GM23338 (cell line): ENCODE measurements around the gene PRSS57. TPM values are rescaled to one million over a fixed set of nuclear protein-coding genes. Genes with fewer than 3 reads are reported as not detected.

Experiments used
- ATAC-seq: fragments of 200-7000 bp; cut with Tn5 transposase; 3 replicates; pipeline ENCODE4 v1.9.1; 2020
- DNase-seq: peaks from one replicate; pipeline ENCODE4 v3.0.0-alpha.2; 2015; ENCODE audit warnings: low spot score
- H2AFZ ChIP-seq: fragments of 200-600 bp; sonication (generic); 2 replicates; pipeline ENCODE4 v1.8.0; 2016; ENCODE audit warnings: antibody characterized with exemption, mild to moderate bottlenecking, moderate library complexity
- H3F3A ChIP-seq: fragments of 200-600 bp; sonication (generic); replicated peaks from 2 replicates; pipeline ENCODE4 v1.8.0; 2017; ENCODE audit warnings: antibody characterized with exemption, mixed run types, low read depth
- H3K27ac ChIP-seq: fragments of 200-600 bp; sonication (generic); 2 replicates; pipeline ENCODE4 v1.6.1; 2016; ENCODE audit warnings: low read depth
- H3K27me3 ChIP-seq: fragments of 200-600 bp; sonication (generic); 2 replicates; pipeline ENCODE4 v1.8.0; 2016; ENCODE audit warnings: mild to moderate bottlenecking, mixed run types, moderate library complexity; ENCODE audit not compliant: insufficient read depth
- H3K36me3 ChIP-seq: fragments of 200-600 bp; sonication (generic); 2 replicates; pipeline ENCODE4 v1.8.0; 2016; ENCODE audit warnings: mild to moderate bottlenecking; ENCODE audit not compliant: insufficient read depth
- H3K4me1 ChIP-seq: fragments of 200-600 bp; sonication (generic); 2 replicates; pipeline ENCODE4 v1.8.0; 2016; ENCODE audit warnings: mild to moderate bottlenecking, moderate library complexity; ENCODE audit not compliant: insufficient read depth
- H3K4me2 ChIP-seq: fragments of 200-600 bp; sonication (generic); 2 replicates; pipeline ENCODE4 v1.7.1; 2017; ENCODE audit warnings: mixed run types
- H3K4me3 ChIP-seq: fragments of 200-600 bp; sonication (generic); 2 replicates; pipeline ENCODE4 v1.6.1; 2016; ENCODE audit warnings: mixed run types
- H3K79me2 ChIP-seq: fragments of 200-600 bp; sonication (generic); replicated peaks from 2 replicates; pipeline ENCODE4 v1.8.0; 2017; ENCODE audit warnings: mild to moderate bottlenecking; ENCODE audit not compliant: insufficient read depth
- H3K9me2 ChIP-seq: fragments of 200-600 bp; sonication (generic); 2 replicates; pipeline ENCODE4 v1.8.0; 2017; ENCODE audit not compliant: insufficient read depth
- H4K20me1 ChIP-seq: fragments of 200-600 bp; sonication (generic); replicated peaks from 2 replicates; pipeline ENCODE4 v1.8.0; 2017; ENCODE audit warnings: mild to moderate bottlenecking; ENCODE audit not compliant: insufficient read depth
- H3K27ac Mint-ChIP-seq: 2 replicates; pipeline ENCODE4 v1.8.0; 2020; ENCODE audit warnings: inconsistent platforms, mild to moderate bottlenecking, moderate library complexity, mixed read lengths
- H3K27me3 Mint-ChIP-seq: 3 replicates; pipeline ENCODE4 v1.8.0; 2022; ENCODE audit warnings: low read depth, mild to moderate bottlenecking, moderate library complexity, mixed read lengths, inconsistent platforms; ENCODE audit not compliant: insufficient read depth, poor library complexity
- H3K36me3 Mint-ChIP-seq: 3 replicates; pipeline ENCODE4 v1.8.0; 2021; ENCODE audit warnings: low read depth, mild to moderate bottlenecking, inconsistent platforms, moderate library complexity, mixed read lengths
- H3K4me1 Mint-ChIP-seq: 3 replicates; pipeline ENCODE4 v1.8.0; 2020; ENCODE audit warnings: mild to moderate bottlenecking, inconsistent platforms, mixed read lengths
- H3K4me3 Mint-ChIP-seq: 3 replicates; pipeline ENCODE4 v1.8.0; 2021; ENCODE audit warnings: moderate library complexity, mild to moderate bottlenecking, inconsistent platforms, mixed read lengths
- H3K9me3 Mint-ChIP-seq: 3 replicates; pipeline ENCODE4 v1.8.0; 2020; ENCODE audit warnings: moderate library complexity, mild to moderate bottlenecking, inconsistent platforms, mixed read lengths
- CREB1 ChIP-seq: fragments of 250-450 bp; sonication (Bioruptor Pico); IDR thresholded peaks from 2 replicates; pipeline ENCODE4 v1.5.0; 2020; ENCODE audit warnings: low read depth, mild to moderate bottlenecking, moderate library complexity
- EZH2 ChIP-seq: fragments of 200-600 bp; sonication (generic); IDR thresholded peaks from one replicate; pipeline ENCODE4 v1.8.0; 2017; ENCODE audit warnings: antibody characterized with exemption, mild to moderate bottlenecking, low read depth; ENCODE audit not compliant: unreplicated experiment
- EZH2phosphoT487 ChIP-seq: fragments of 200-600 bp; sonication (generic); IDR thresholded peaks from one replicate; pipeline ENCODE4 v1.8.1; 2018; ENCODE audit warnings: antibody characterized with exemption; ENCODE audit not compliant: unreplicated experiment
- JUNB ChIP-seq: IDR thresholded peaks from one replicate; pipeline ENCODE4 v1.6.1; 2016; ENCODE audit warnings: antibody characterized with exemption; ENCODE audit not compliant: unreplicated experiment
- NANOG ChIP-seq: IDR thresholded peaks from 2 replicates; pipeline ENCODE4 v1.6.1; 2016; ENCODE audit warnings: antibody characterized with exemption, borderline replicate concordance
- POLR2AphosphoS5 ChIP-seq: IDR thresholded peaks from 2 replicates; pipeline ENCODE4 v1.6.1; 2016; ENCODE audit warnings: antibody characterized with exemption, low read depth
- STAT1 ChIP-seq: IDR thresholded peaks from one replicate; pipeline ENCODE4 v1.6.1; 2016; ENCODE audit warnings: antibody characterized with exemption; ENCODE audit not compliant: unreplicated experiment
- ZNF114 ChIP-seq: fragments of 250-450 bp; sonication (Bioruptor Pico); IDR thresholded peaks from 2 replicates; pipeline ENCODE4 v1.5.0; 2020; ENCODE audit warnings: mild to moderate bottlenecking, moderate library complexity
- ZNF331 ChIP-seq: fragments of 250-450 bp; sonication (Bioruptor Pico); IDR thresholded peaks from 2 replicates; pipeline ENCODE4 v1.5.0; 2020; ENCODE audit warnings: low read depth, mild to moderate bottlenecking, moderate library complexity
- polyA plus RNA-seq: library from polyadenylated mRNA; unstranded; fragments of >200 nt; fragmentation: Nextera tagmentation; extraction: Ambion mirVana; gene quantifications from 2 replicates; pipeline ENCODE4 v1.2.1, GENCODE V29; 2016
- total RNA-seq: library from RNA; depleted of rRNA; stranded (reverse); fragments of >200 nt; shearing (Covaris generic); gene quantifications from 2 replicates; pipeline ENCODE4 v1.2.3, GENCODE V29; 2014
- TF ChIP-seq, protein P1 (sequence below): IDR thresholded peaks from one replicate; pipeline ENCODE4 v1.6.1; 2018; ENCODE audit warnings: antibody characterized with exemption; ENCODE audit not compliant: unreplicated experiment
- TF ChIP-seq, protein P2 (sequence below): IDR thresholded peaks from 2 replicates; pipeline ENCODE4 v1.6.1; 2016; ENCODE audit warnings: antibody characterized with exemption
- TF ChIP-seq, protein P3 (sequence below), 2 experiments: fragments of 200-600 bp in 1 of 2; sonication (generic) in 1 of 2; conservative IDR thresholded peaks; 2 replicates each; pipeline versions ENCODE4 v1.5.1 to v1.6.1; 2016 to 2017; ENCODE audit warnings: antibody characterized with exemption in 2 of 2, low read depth in 2 of 2, mild to moderate bottlenecking in 2 of 2, moderate library complexity in 1 of 2
- TF ChIP-seq, protein P4 (sequence below): fragments of 250-450 bp; sonication (Bioruptor Pico); IDR thresholded peaks from 2 replicates; pipeline ENCODE4 v1.5.0; 2020; ENCODE audit warnings: mild to moderate bottlenecking, moderate library complexity

The PRSS57 gene
- total and polyA plus RNA-seq, 2 experiments from 2014 or later: 0.34 TPM; not detected in 1

DNA sequence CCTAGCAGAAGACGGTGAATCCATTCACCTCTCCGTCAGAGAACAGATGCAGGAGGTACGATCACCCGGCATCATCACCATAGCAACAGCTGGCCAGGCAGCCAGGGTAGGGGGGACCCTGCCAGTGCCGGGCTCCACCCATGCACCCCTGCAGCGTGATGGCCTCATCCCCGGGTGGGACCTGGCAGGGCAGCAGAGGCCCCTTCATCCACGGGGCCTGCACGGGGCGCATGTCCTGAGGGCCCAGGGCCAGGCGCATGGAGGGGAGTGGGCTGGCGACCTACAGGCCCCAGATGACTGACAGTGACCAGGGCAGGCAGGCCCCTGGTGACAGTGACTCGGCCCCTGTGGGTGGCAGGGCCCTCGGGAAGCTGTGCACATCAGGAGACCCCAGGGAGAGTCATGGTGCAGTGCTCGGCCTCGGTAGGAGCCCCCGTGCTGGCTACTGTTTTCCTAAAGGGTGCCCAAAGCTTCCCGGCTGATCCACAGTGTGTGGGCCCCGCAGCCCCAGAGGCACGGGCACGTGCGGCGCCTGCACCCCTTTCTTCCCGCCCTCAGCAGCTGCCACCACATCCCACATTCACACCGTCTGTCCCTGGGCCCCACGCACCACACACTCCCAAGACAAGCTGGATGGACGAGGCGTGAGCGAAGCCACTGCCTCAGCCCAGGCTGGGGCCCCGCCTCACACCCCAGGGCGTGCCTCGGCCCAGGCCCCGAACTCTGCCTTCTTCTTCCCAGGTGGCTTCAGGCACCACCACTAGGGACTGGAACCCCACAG is 37.0 kb downstream of the PRSS57 start:
- no peak overlapping the region for H3K27ac ChIP-seq
- Mint-ChIP-seq H3K27me3 (peaks cover 8% of the 10 kb centered on the region), H3K9me3 (no peaks in the 10 kb centered on the region), H3K27ac (no peak overlapping the region), H3K4me1 (peaks cover 13% of the 10 kb centered on the region), H3K4me3 (no peak overlapping the region), H3K36me3 (peaks cover 15% of the 10 kb centered on the region)
- H3K79me2 ChIP-seq: peaks cover 96% of the 10 kb centered on the region
- no peak overlapping the region for H3K4me2 ChIP-seq
- no peak for TF ChIP-seq ZNF331 (CRISPR knock-in tag)
- no peak for TF ChIP-seq NANOG
- no peak for TF ChIP-seq CREB1
- no peak for TF ChIP-seq EZH2phosphoT487
- no peak for TF ChIP-seq JUNB
- TF ChIP-seq POLR2AphosphoS5: no peak
- TF ChIP-seq ZNF114: no peak
- TF ChIP-seq STAT1: no peak
- TF ChIP-seq, protein P1, sequence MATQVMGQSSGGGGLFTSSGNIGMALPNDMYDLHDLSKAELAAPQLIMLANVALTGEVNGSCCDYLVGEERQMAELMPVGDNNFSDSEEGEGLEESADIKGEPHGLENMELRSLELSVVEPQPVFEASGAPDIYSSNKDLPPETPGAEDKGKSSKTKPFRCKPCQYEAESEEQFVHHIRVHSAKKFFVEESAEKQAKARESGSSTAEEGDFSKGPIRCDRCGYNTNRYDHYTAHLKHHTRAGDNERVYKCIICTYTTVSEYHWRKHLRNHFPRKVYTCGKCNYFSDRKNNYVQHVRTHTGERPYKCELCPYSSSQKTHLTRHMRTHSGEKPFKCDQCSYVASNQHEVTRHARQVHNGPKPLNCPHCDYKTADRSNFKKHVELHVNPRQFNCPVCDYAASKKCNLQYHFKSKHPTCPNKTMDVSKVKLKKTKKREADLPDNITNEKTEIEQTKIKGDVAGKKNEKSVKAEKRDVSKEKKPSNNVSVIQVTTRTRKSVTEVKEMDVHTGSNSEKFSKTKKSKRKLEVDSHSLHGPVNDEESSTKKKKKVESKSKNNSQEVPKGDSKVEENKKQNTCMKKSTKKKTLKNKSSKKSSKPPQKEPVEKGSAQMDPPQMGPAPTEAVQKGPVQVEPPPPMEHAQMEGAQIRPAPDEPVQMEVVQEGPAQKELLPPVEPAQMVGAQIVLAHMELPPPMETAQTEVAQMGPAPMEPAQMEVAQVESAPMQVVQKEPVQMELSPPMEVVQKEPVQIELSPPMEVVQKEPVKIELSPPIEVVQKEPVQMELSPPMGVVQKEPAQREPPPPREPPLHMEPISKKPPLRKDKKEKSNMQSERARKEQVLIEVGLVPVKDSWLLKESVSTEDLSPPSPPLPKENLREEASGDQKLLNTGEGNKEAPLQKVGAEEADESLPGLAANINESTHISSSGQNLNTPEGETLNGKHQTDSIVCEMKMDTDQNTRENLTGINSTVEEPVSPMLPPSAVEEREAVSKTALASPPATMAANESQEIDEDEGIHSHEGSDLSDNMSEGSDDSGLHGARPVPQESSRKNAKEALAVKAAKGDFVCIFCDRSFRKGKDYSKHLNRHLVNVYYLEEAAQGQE: no peak
- TF ChIP-seq, protein P2, sequence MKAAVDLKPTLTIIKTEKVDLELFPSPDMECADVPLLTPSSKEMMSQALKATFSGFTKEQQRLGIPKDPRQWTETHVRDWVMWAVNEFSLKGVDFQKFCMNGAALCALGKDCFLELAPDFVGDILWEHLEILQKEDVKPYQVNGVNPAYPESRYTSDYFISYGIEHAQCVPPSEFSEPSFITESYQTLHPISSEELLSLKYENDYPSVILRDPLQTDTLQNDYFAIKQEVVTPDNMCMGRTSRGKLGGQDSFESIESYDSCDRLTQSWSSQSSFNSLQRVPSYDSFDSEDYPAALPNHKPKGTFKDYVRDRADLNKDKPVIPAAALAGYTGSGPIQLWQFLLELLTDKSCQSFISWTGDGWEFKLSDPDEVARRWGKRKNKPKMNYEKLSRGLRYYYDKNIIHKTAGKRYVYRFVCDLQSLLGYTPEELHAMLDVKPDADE: no peak
- TF ChIP-seq, protein P3, sequence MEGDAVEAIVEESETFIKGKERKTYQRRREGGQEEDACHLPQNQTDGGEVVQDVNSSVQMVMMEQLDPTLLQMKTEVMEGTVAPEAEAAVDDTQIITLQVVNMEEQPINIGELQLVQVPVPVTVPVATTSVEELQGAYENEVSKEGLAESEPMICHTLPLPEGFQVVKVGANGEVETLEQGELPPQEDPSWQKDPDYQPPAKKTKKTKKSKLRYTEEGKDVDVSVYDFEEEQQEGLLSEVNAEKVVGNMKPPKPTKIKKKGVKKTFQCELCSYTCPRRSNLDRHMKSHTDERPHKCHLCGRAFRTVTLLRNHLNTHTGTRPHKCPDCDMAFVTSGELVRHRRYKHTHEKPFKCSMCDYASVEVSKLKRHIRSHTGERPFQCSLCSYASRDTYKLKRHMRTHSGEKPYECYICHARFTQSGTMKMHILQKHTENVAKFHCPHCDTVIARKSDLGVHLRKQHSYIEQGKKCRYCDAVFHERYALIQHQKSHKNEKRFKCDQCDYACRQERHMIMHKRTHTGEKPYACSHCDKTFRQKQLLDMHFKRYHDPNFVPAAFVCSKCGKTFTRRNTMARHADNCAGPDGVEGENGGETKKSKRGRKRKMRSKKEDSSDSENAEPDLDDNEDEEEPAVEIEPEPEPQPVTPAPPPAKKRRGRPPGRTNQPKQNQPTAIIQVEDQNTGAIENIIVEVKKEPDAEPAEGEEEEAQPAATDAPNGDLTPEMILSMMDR (conservative IDR thresholded peaks at IDR 0.05; ENCODE audit: low read depth in 2 of 2): no peak
- TF ChIP-seq EZH2: no peak
- TF ChIP-seq, protein P4, sequence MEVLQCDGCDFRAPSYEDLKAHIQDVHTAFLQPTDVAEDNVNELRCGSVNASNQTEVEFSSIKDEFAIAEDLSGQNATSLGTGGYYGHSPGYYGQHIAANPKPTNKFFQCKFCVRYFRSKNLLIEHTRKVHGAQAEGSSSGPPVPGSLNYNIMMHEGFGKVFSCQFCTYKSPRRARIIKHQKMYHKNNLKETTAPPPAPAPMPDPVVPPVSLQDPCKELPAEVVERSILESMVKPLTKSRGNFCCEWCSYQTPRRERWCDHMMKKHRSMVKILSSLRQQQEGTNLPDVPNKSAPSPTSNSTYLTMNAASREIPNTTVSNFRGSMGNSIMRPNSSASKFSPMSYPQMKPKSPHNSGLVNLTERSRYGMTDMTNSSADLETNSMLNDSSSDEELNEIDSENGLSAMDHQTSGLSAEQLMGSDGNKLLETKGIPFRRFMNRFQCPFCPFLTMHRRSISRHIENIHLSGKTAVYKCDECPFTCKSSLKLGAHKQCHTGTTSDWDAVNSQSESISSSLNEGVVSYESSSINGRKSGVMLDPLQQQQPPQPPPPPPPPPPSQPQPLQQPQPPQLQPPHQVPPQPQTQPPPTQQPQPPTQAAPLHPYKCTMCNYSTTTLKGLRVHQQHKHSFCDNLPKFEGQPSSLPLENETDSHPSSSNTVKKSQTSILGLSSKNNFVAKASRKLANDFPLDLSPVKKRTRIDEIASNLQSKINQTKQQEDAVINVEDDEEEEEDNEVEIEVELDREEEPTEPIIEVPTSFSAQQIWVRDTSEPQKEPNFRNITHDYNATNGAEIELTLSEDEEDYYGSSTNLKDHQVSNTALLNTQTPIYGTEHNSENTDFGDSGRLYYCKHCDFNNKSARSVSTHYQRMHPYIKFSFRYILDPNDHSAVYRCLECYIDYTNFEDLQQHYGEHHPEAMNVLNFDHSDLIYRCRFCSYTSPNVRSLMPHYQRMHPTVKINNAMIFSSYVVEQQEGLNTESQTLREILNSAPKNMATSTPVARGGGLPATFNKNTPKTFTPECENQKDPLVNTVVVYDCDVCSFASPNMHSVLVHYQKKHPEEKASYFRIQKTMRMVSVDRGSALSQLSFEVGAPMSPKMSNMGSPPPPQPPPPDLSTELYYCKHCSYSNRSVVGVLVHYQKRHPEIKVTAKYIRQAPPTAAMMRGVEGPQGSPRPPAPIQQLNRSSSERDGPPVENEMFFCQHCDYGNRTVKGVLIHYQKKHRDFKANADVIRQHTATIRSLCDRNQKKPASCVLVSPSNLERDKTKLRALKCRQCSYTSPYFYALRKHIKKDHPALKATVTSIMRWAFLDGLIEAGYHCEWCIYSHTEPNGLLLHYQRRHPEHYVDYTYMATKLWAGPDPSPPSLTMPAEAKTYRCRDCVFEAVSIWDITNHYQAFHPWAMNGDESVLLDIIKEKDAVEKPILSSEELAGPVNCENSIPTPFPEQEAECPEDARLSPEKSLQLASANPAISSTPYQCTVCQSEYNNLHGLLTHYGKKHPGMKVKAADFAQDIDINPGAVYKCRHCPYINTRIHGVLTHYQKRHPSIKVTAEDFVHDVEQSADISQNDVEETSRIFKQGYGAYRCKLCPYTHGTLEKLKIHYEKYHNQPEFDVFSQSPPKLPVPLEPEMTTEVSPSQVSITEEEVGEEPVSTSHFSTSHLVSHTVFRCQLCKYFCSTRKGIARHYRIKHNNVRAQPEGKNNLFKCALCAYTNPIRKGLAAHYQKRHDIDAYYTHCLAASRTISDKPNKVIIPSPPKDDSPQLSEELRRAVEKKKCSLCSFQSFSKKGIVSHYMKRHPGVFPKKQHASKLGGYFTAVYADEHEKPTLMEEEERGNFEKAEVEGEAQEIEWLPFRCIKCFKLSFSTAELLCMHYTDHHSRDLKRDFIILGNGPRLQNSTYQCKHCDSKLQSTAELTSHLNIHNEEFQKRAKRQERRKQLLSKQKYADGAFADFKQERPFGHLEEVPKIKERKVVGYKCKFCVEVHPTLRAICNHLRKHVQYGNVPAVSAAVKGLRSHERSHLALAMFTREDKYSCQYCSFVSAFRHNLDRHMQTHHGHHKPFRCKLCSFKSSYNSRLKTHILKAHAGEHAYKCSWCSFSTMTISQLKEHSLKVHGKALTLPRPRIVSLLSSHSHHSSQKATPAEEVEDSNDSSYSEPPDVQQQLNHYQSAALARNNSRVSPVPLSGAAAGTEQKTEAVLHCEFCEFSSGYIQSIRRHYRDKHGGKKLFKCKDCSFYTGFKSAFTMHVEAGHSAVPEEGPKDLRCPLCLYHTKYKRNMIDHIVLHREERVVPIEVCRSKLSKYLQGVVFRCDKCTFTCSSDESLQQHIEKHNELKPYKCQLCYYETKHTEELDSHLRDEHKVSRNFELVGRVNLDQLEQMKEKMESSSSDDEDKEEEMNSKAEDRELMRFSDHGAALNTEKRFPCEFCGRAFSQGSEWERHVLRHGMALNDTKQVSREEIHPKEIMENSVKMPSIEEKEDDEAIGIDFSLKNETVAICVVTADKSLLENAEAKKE: no peak
- no peak overlapping the region for H2AFZ ChIP-seq
- no peaks in the 10 kb centered on the region for H3K36me3 ChIP-seq
- no peaks in the 10 kb centered on the region for H3K27me3 ChIP-seq
- no peak overlapping the region for H3K4me3 ChIP-seq
- H3F3A ChIP-seq: peaks cover 3% of the 10 kb centered on the region; the same call in 1 of the 2 replicates
- no peak for ATAC-seq
- DNase-seq: no peak
- H3K9me2 ChIP-seq: no peaks in the 10 kb centered on the region
- H4K20me1 ChIP-seq: peaks cover 52% of the 10 kb centered on the region
- H3K4me1 ChIP-seq: peaks cover 6% of the 10 kb centered on the region
